Cortex of kidney (tissue), 1 donor: ENCODE data around the gene SCPEP1.
"Not testable (repeated sequence)": the region's sequence is repeated elsewhere in the genome, so short reads cannot be mapped to it uniquely, and the experiment has no call there.

ENCODE experiments used
- DNase-seq: peaks from one replicate; lab custom pipeline; 2025; lab: John Stamatoyannopoulos, UW

SCPEP1 gene

DNA sequence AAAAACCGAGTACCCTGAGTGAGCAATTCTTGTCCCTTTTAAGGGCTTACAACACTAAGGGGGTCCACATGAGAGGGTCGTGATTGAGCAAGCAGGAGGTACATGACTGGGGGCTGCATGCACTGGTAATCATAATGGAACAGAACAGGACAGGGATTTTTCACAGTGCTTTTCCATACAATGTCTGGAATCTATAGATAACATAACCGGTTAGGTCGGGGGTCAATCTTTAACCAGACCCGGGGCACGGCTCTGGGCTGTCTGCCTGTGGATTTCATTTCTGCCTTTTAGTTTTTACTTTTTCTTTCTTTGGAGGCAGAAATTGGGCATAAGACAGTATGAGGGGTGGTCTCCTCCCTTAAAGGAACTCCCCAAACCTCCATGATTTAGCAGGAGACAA is 12.2 kb upstream of the SCPEP1 start:
- DNase-seq = not testable (repeated sequence)

DNA sequence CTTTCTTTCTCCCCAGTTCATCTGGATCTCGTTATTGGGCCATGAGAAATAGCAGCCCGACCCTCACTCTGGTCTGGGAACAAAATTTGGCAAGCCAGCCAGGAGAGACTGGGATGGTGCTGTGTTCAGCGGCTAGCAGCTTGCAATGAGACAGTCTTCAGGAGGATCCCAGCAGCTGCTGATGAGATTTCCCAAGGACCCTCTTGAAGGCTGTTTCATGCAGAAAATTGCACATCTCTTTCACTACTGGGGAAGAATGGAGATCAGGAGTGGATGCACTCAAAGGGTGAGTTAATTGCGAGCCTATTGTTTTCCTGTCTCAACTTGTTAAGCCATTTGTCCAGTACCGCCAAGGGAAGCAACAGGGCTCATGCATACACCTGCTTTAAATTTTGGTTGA is 11.6 kb upstream of the SCPEP1 start:
- DNase-seq = no peak

DNA sequence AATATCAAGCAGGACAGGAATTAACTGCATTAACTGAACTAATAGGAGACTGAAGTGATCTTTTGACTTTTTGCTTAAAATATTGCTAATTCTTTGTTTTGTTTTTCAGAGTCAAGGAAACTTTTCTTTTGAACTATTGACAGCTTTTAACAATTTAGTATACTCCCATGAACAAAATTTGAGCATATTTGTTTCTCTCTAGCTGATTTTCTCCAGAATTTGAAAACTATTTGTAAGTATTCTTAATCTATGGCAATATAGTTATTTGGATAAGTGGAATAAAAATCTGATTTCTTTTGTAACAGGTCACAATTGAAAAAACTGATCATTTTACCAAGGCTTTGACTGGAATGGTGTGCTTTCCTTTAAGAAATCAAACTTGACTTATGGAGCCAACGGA is 7.0 kb upstream of the SCPEP1 start:
- DNase-seq = no peak

DNA sequence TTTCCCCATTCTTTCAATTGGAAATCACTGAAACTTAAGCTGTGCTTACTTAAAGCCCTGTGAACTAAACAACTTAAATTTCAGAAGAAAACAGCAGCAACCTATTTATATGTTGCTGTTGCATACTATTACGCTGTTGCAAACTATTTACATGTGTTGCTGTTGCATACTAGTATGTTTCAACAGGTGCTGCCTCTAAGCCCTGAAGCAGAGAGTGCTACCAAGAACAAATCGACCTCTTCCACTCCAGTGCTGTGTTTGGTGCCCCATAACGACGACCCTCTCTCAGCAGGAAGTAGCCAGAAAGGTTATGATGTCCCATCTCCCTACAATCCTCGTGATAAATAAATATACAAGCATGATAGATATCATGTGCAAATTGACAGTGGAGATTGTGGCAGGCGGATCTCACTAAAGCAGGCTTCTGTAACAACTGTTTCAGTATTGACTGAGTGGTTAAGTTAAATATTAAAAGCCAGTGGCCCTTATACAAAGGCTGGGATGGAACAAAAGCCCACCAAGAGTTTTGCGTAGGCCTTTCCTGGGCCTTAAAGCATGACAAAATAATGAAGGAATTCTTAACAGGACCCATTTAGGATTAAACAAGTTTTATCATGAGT is 5.7 kb upstream of the SCPEP1 start:
- no peak for DNase-seq

DNA sequence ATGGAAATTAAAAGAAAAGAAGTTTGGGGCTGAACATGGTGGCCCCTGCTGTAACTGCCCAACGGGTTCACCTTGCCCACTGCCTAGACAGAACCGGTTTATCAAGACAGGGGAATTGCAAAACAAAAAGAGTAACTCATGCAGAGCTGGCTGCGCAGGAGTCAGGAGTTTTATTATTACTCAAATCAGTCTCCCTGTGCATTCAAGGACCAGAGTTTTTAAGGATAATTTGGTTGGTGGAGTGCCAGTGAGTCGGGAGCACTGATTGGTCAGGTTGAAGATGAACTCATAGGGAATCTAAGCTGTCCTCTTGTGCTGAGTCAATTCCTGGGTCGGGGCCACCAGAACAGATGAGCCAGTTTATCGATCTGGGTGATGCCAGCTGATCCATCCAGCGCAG is 4.4 kb upstream of the SCPEP1 start:
- DNase-seq = no peak

DNA sequence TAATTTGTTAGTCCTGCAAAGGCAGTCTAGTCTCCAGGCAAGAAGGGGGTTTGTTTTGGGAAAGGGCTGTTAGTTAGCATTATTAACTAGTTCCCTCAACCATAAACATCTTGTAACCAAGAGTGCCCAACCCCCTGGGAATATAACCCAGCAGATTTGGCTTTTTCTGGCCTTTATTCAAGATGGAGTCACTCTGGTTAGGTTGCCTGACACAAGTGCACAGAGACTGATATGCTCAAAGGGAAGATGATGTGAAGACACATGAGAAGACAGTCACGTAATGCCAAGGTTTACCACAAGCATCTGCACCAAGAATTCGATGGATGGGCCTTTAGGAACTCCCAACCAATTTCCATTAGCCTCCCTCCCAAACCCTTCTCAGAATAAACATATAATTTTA is 3.9 kb upstream of the SCPEP1 start:
- no peak for DNase-seq

DNA sequence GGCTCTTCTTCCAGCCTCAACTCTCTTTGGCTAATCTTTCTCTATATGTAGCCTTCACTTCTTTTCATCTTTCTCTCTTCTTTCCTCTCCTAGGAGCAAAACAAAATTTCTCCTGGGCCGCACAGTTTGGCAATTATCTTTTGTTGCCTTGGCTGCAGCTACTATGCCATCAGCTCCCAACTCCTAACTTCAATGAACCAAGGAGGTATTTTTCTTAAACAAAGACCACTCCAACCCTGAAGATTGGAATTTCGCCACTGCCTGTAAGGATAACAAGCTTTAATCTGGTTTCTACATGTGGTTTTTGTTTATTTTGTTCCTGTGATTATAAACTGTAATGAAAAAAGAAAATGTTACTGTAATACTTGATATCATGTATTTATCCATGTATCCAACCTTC is 2.3 kb upstream of the SCPEP1 start:
- DNase-seq = no peak

DNA sequence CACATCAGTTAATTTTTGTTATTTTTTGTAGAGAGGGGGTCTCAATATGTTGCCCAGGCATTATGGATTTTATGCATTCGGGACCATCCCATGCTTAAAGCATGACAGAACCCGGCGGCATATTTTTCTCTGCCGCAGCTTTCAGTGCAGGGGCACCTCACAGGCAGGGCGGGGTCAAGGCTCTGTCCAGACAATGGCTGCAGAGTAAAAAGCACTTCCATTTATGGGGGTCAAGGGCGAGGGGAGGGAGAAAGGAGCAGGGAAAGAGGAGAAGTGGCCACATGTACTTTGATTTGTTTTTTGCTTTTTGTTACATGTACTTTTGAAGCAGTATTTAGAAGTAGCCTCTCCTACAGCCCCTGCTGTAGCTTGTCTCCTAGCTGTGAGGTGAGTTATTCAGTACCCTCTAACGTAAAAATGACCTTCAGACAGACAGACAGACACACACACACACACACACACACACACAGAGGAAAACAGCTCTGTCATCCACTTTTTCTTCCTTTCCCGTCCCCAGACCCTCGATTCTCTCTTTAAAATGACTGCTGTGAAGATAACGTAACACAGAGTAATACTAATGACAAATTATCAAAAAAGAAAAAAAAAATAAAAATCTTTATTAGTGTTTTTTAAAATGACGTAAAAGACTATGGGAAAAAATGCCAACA is 856 bp upstream of the SCPEP1 start:
- no peak for DNase-seq

DNA sequence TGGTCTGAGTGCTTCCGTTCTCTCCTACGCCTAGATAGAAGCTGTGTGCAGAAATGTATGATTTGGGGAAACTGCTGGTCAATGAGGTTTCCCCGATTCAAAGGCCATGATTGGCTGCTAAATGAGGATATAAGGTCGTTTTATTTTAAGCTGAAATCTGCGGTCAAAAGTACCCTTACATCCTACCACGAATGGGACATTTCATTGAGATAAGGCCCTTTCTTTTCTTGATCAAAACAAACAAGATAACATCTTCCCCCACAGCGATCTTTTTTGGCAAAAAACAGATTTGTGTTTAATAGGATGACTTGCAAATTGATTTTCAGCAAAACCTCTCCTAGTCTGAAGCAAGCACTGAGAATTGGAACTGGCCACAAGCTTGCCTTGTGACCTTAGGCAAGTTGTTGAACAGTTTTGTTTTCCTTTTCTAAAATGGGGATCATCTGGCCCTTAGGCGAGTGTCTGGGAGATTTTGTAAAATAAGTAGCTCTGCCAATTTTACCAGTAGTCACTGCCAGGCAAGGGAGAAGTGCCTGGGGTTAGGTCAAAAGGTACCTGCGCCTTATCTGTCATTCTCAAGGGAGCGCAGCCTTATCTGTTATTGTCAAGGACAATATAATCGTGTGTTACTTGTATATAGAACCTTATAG is 635 bp downstream of the SCPEP1 start:
- DNase-seq = no peak

DNA sequence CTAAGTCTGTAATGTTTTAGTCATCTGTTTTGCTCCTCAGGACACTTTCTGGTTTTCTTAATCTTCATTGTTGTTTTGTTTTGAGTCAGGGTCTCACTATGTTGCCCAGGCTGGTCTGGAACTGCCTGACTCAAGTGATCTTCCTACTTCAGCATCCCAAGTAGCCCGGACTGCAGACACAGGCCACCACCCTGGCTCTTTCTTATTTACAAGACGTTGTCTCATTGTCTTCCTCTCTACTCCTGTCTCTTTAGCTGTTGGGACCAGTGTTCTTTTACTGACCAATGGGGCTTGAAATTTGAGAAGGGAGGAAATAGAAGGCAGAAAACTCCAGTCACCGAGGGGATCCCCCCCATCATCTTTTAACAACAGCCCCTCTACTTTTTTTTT is 1.2 kb downstream of the SCPEP1 start:
- no peak for DNase-seq

DNA sequence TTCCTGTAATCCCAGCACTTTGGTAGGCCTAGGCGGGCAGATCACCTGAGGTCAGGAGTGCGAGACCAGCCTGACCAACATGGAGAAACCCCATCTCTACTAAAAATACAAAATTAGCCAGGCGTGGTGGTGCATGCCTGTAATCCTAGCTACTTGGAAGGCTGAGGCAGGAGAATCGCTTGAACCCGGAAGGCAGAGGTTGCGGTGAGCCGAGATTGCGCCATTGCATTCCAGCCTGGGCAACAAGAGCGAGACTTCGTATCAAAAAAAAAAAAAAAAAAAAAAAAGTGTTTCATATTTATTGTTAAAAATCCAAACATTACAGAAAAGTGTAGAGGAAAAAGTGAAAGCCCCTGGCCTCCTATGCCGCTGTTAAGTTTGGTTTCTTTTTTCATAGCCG is 2.6 kb downstream of the SCPEP1 start:
- not testable (repeated sequence) for DNase-seq

DNA sequence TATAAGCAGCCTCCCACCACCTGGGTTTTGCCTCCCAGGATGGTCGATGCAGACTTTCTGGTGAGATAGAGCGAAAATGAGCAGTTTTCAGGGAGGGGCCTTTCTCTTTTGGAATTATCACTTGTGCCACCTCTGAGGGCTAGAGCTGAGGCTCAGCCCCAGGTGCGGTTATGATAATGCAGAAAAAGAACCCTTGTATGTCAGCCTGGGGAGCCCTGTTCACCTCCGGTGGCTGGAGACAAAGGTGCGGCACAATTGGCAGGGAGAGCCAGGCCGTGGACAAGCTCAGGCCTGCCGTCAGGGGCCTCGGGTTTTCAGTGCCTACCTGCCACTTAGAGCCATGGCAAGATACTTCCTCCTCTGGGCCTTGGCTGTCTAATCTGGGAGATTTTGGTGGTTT is 4.4 kb downstream of the SCPEP1 start:
- DNase-seq = no peak

DNA sequence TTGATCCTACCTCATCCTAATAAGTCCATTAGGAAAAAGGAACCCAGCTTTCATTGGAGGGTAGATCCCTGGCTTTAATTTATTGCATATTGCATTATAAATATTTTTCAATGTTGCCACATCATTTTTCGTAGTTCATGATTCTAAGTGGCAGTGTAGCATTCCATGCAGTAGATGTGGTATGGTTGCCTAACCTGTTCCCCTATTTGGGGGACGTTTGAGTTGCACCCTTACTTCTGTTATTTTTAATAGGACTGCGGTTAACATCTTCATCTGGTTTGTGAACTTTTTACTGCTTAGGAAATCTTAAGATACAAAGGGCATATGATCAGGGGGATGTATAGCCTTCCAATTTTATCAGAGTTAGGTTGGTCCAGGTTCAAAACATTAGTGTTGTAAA is 5.4 kb downstream of the SCPEP1 start:
- no peak for DNase-seq

DNA sequence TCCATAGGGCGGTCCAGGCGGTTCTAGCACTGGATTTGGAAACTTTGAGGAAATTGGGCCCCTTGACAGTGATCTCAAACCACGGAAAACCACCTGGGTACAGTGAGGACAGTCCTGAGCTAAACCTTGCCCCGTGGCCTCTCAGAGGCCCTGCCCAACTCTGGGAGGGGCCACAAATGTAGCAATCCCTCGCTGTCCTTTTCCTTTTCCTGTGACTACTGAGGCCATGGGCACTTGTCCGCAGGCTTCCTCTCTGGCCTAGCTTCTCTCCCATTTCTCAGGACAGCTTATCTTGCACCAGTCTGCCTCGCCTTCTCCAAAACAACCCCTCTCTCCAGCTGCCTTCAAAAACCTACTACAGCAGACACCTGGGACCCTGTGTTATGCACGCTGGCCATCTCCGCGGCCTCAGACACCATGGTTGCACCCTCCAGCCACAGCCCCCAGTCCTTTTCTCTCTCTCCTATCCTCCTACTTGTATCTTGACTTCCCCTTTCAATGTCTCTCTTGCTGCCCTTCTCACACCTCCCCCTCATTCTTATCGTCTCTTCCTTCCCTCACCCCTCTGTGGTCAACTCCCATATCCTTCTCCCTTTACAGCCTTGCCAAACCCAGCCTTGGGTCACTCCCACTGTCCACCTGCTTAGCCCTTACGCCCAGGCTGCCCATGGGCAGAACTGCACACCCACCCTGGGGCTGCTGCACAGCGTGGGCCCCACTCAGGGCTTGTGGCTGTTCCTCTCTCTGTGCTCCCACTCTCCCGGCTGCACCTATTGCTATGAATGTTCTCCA is 7.6 kb downstream of the SCPEP1 start:
- no peak for DNase-seq

DNA sequence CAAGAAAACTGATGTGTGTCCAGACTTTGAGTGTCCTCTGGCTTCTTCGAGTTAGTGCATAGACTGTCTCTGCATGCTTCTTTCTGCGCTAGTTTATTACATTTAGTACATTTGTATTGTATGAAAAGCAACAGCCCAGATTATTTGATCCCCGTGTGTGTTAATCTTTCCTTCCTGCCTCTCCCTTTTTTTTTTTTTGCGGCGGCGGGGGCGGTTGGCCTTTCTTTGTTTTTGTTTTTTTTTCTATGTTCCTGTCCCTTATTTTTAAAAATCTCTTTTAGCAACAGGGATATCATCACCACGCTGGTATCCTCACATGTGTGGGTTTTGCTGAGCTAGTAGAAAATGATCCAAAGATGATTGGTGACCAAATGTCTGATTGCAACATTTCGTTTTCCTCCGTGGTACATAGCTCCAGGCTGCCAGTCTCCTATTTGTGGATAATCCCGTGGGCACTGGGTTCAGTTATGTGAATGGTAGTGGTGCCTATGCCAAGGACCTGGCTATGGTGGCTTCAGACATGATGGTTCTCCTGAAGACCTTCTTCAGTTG is 9.4 kb downstream of the SCPEP1 start:
- no peak for DNase-seq

DNA sequence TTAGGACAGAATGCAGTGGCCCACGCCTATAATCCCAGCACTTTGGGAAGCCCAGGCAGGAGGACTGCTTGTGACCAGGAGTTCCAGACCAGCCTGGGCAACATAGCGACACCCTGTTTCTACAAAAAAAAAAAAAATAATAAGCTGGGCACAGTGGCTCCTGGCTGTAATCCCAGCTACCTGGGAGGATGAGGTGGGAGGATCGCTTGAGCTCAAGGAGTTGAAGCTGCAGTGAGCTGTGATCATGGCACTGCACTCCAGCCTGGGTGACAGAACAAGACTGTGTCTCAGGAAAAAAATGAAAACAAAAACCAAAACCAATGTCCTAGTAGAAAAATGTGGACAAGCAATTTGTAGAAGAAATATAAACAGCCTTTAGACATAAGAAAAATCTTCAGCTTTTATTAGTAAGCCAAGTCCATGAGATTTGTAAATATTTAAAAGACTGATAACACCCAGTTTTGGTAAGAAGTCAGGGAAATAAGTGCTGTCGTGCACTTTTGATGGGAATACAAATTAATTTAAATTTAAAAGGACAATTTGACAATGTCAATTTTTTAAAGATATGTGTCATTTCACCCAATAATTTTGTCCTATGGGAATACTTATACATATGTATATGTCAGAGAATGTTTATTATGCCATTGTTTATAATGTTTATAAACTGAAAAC is 11.1 kb downstream of the SCPEP1 start:
- DNase-seq = no peak

DNA sequence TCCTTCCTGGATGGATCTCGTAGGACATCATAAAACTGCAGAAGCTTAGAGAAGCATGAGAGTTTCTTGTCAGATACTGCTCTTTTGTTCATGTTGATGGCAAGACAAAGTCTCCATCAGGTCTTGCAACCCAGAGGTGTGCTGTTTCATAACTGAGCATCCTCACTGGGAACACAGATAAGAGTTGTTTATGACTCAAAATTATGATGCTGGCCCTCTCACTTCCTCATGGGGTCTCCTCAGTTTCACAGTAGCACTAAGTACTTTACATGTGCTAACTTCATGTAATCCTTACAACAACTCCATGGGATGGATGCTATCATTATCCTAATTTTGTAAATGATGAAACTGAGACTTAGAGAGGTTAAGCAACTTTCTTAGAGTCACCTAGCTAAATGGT is 14.4 kb downstream of the SCPEP1 start:
- DNase-seq = no peak

DNA sequence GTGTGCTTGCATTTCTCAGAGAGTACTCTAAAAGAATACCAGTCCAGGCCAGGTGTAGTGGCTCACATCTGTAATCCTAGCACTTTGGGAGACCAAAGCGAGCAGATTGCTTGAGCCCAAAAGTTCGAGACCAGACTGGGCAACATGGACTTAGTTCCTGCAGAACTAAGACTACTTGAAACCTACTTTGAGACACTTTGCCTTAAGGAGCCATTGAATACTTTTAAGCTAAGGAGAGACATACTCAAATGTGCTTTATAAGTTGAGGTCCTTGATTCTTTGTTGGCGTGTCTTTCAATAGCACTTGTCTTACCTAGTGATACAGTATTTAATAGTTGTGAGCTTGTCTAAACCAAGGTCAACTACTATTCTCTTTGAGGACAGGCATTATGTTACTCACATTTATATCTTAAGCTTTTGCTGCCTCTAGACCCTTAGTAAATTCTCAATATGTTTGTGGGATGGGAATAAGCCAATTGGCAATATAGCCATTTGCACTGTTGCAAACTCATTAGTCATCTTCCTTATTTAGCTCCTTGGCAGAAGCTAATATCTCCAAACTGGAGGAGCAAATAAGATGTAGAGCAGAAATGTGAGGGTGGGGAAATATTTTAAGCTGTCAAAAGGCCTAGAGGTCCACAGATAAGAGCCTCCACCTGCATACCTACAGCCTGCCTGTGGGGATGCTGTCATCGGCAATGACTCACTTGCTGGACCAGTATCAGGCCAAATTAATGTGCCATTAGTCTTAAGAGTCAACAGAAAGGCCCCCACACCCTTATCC is 16.3 kb downstream of the SCPEP1 start:
- DNase-seq = no peak

DNA sequence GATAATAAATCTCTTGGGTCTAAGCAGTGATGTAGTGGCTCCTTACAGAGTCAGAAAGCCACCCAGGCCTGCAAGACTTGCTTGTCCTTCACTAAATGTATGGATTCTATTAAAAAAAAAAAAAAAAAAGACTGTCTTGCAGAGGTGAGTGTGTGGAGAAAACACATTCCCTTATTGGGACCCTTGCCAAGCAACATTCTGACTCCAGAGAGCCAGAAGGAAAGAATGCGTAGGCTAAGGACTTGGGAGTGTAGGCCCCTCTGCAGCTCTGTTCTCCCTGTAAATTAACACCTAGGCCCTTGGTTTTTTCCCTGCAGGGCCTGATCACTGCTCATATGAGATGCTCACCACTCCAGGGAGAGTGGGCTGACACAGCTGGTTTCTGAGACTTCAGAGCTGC is 17.8 kb downstream of the SCPEP1 start:
- no peak for DNase-seq

DNA sequence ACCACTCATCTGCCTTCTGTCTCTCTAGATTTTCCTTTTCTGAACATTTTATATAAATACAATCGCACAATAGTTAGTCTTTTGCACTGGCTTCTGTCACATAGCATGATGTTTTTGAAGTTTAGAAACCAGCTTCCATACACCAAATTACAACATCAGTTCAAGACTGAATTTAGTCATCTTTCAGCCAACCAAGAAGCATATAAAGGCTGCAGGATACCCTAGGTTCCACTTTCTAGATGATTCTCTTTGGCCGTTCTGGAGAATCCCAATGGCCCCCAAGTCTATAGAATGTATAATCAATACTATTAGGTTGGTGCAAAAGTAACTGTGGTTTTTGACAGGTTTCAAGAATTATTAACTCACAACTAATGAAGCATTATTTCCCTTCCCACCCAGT is 19.4 kb downstream of the SCPEP1 start:
- DNase-seq = no peak

DNA sequence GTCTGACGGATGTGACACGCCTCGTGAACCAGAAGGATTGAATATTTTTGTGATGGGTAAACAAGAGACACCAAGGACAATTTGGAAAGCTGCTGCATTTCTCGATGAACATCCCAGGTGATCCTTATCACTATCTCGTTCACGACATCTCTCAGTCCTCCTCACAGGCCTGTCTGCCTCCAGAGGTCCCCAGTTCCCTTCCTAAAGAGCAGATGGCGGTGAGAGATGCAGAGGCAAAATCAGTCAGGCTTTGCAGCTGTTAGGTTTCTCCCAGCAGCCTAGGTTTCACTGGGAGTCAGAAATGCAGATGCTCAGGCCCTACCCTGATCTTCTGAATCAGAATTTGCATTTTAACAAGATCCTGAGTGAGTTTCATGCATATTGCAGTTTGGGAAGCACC is 23.6 kb downstream of the SCPEP1 start:
- DNase-seq = no peak
